K562 (cell line): Measurements from ENCODE around the gene PHF14. TPM values are rescaled to one million over a fixed set of nuclear protein-coding genes. Genes with fewer than 3 reads are reported as not detected.

Experiments
- GTF2F1 ChIP-seq: IDR thresholded peaks from 2 replicates; pipeline ENCODE4 v1.6.1; 2011; ENCODE audit warnings: low read depth, low read length, improper control_type of control experiment
- JUNB ChIP-seq: fragments of 450-650 bp; formaldehyde crosslinking; conservative IDR thresholded peaks from 2 replicates; pipeline ENCODE4 v1.4.0; 2020; ENCODE audit warnings: mild to moderate bottlenecking
- MGA ChIP-seq: fragments of 450-650 bp; IDR thresholded peaks from 2 replicates; pipeline ENCODE4 v1.6.1; 2016; ENCODE audit warnings: mild to moderate bottlenecking, moderate library complexity
- RFX5 ChIP-seq: IDR thresholded peaks from 2 replicates; pipeline ENCODE4 v1.6.1; 2011; ENCODE audit warnings: low read depth, mild to moderate bottlenecking, improper control_type of control experiment, low read length
- RUNX1 ChIP-seq: sonication (generic); IDR thresholded peaks from 2 replicates; pipeline ENCODE4 v1.6.1; 2016; ENCODE audit warnings: antibody characterized with exemption, low read depth
- ZFP30 ChIP-seq: fragments of 250-450 bp; sonication (Bioruptor Pico); IDR thresholded peaks from 2 replicates; pipeline ENCODE4 v1.8.0; 2022; ENCODE audit warnings: moderate library complexity, mild to moderate bottlenecking, inconsistent platforms, borderline replicate concordance
- ZNF165 ChIP-seq: fragments of 250-450 bp; sonication (Bioruptor Pico); IDR thresholded peaks from 2 replicates; pipeline ENCODE4 v1.4.0; 2020; ENCODE audit warnings: borderline replicate concordance
- polyA plus RNA-seq, 8 experiments: library from polyadenylated mRNA; depleted of rRNA in 4 of 8; stranded (reverse) in 5 of 8; unstranded in 3 of 8; fragments of >200 nt; fragmentation: Nextera tagmentation in 2 of 8; fragmentation: Illumina TruSeq in 1 of 8; extraction: Ambion mirVana in 2 of 8; extraction: Trizol in 1 of 8; gene quantifications; 2 replicates each; pipeline versions ENCODE4 v1.2.1 to v1.2.3, GENCODE V29; 2011 to 2014; ENCODE audit warnings: inconsistent platforms in 1 of 8, missing spikeins in 1 of 8
- total RNA-seq, 7 experiments: library from RNA; depleted of rRNA in 6 of 7; stranded (reverse); fragments of >200 nt in 6 of 7; fragmentation: Illumina TruSeq in 2 of 7; extraction: Trizol in 2 of 7; gene quantifications; 2 replicates each; pipeline versions ENCODE4 v1.2.1 to v1.2.3, GENCODE V29; 2011 to 2021; ENCODE audit warnings: low replicate concordance in 1 of 7

PHF14 gene
- total and polyA plus RNA-seq, 9 of the 15 experiments (the other 6 are each of a cell fraction or from before 2014, with no cell fraction given) = 27.5 to 67.6 (median 41.4) TPM

- TF ChIP-seq MGA = no peak
- TF ChIP-seq RUNX1 = no peak
- no peak for TF ChIP-seq GTF2F1
- TF ChIP-seq RFX5 = no peak
- no peak for TF ChIP-seq ZFP30 (CRISPR knock-in tag)
- TF ChIP-seq ZNF165 = no peak
- TF ChIP-seq JUNB (CRISPR knock-in tag) = no peak
Observed at GRCh38 chr7:11208883-11209465, 235.3 kb downstream of the PHF14 start (continued).
